ACC112 (cell line): ENCODE measurements around the gene TMEM131L.
A peak's percentile ranks its signal among the peaks of the same experiment; 100 is the strongest.
"Not testable (repeated sequence)": the region's sequence is repeated elsewhere in the genome, so short reads cannot be mapped to it uniquely, and the experiment has no call there.

Source experiments
- H2AFZ ChIP-seq: fragments of 200-600 bp; sonication (generic); one replicate; pipeline ENCODE4 v1.6.0; 2017; ENCODE audit warnings: antibody characterized with exemption, low read length; ENCODE audit not compliant: unreplicated experiment
- H3K27ac ChIP-seq: fragments of 200-600 bp; sonication (generic); 2 replicates; pipeline ENCODE4 v1.5.1; 2014; ENCODE audit warnings: low read depth, mild to moderate bottlenecking, antibody characterized with exemption, low read length, moderate library complexity
- H3K27me3 ChIP-seq: fragments of 200-600 bp; sonication (generic); 2 replicates; pipeline ENCODE4 v1.6.1; 2014; ENCODE audit warnings: mild to moderate bottlenecking, antibody characterized with exemption, low read length, moderate library complexity, mixed read lengths; ENCODE audit not compliant: insufficient read depth
- H3K36me3 ChIP-seq: fragments of 200-600 bp; sonication (generic); 2 replicates; pipeline ENCODE4 v1.6.1; 2016; ENCODE audit warnings: mild to moderate bottlenecking, antibody characterized with exemption, low read length, moderate library complexity, mixed read lengths; ENCODE audit not compliant: insufficient read depth
- H3K4me1 ChIP-seq: fragments of 200-600 bp; sonication (generic); one replicate; pipeline ENCODE4 v1.6.1; 2016; ENCODE audit warnings: low read length, mixed read lengths; ENCODE audit not compliant: insufficient read depth, unreplicated experiment, control insufficient read depth
- H3K4me3 ChIP-seq: fragments of 200-600 bp; sonication (generic); 2 replicates; pipeline ENCODE4 v1.5.1; 2014; ENCODE audit warnings: mild to moderate bottlenecking, low read depth, low read length
- H3K79me2 ChIP-seq: fragments of 200-600 bp; sonication (generic); one replicate; pipeline ENCODE4 v1.6.0; 2016; ENCODE audit warnings: low read length; ENCODE audit not compliant: control insufficient read depth, unreplicated experiment, insufficient read depth

TMEM131L gene

GRCh38 chr4:153465140-153465539 is 1.0 kb upstream of the TMEM131L start:
- H3K4me3 ChIP-seq = peak overlapping the region; percentile 88
- H3K27me3 ChIP-seq = no peaks in the 10 kb centered on the region
- peaks cover 15% of the 10 kb centered on the region for H3K79me2 ChIP-seq
- H3K4me1 ChIP-seq = peaks cover 34% of the 10 kb centered on the region
- H2AFZ ChIP-seq = peak overlapping the region; percentile 80
- H3K36me3 ChIP-seq = no peaks in the 10 kb centered on the region
- no peak overlapping the region for H3K27ac ChIP-seq

- H3K4me1 ChIP-seq = peaks cover 34% of the 10 kb centered on the region
- peak overlapping the region; percentile 80 for H2AFZ ChIP-seq
- peaks cover 19% of the 10 kb centered on the region for H3K79me2 ChIP-seq
- 0 out of 2 replicates have a peak overlapping the region, but pooled peaks have one; percentile 21 for H3K27ac ChIP-seq
- peak overlapping the region; percentile 88 for H3K4me3 ChIP-seq
- H3K36me3 ChIP-seq = no peaks in the 10 kb centered on the region
- H3K27me3 ChIP-seq = no peaks in the 10 kb centered on the region
These were observed 512 bp upstream of the TMEM131L start for GRCh38 chr4:153465615-153466080.

GRCh38 chr4:153466949-153467896 is 1.1 kb downstream of the TMEM131L start:
- H3K4me3 ChIP-seq = peak overlapping the region; percentile 88
- peaks cover 37% of the 10 kb centered on the region for H3K4me1 ChIP-seq
- peak overlapping the region; percentile 82 for H2AFZ ChIP-seq
- no peaks in the 10 kb centered on the region for H3K36me3 ChIP-seq
- no peak overlapping the region for H3K27ac ChIP-seq
- peaks cover 26% of the 10 kb centered on the region for H3K79me2 ChIP-seq
- no peaks in the 10 kb centered on the region for H3K27me3 ChIP-seq

- H3K27ac ChIP-seq = no peak overlapping the region
- no peaks in the 10 kb centered on the region for H3K27me3 ChIP-seq
- H3K4me3 ChIP-seq = peak overlapping the region; percentile 88
- H3K4me1 ChIP-seq = peaks cover 37% of the 10 kb centered on the region
- H2AFZ ChIP-seq = peak overlapping the region; percentile 32
- H3K79me2 ChIP-seq = peaks cover 26% of the 10 kb centered on the region
- no peaks in the 10 kb centered on the region for H3K36me3 ChIP-seq
These were observed 1.7 kb downstream of the TMEM131L start for GRCh38 chr4:153467897-153468262.

GRCh38 chr4:153468587-153468986 is 2.4 kb downstream of the TMEM131L start:
- no peaks in the 10 kb centered on the region for H3K36me3 ChIP-seq
- H3K4me3 ChIP-seq = peak overlapping the region; percentile 88
- no peak overlapping the region for H2AFZ ChIP-seq
- H3K4me1 ChIP-seq = peaks cover 37% of the 10 kb centered on the region
- peaks cover 26% of the 10 kb centered on the region for H3K79me2 ChIP-seq
- H3K27me3 ChIP-seq = no peaks in the 10 kb centered on the region
- H3K27ac ChIP-seq = no peak overlapping the region

GRCh38 chr4:153469031-153469430 is 2.9 kb downstream of the TMEM131L start:
- peaks cover 37% of the 10 kb centered on the region for H3K4me1 ChIP-seq
- peak overlapping the region; percentile 88 for H3K4me3 ChIP-seq

GRCh38 chr4:153471071-153471697 is 5.0 kb downstream of the TMEM131L start:
- H3K36me3 ChIP-seq = not testable (repeated sequence)
- H3K4me1 ChIP-seq = peaks cover 25% of the 10 kb centered on the region

More at GRCh38 chr4:153469031-153469430, 2.9 kb downstream of the TMEM131L start:
- Histone ChIP-seq H3K27ac (0 out of 2 replicates have a peak overlapping the region, but pooled peaks have one; percentile 12), H3K79me2 (peaks cover 26% of the 10 kb centered on the region), H3K36me3 (no peaks in the 10 kb centered on the region), H3K27me3 (no peaks in the 10 kb centered on the region), H2AFZ (peak overlapping the region; percentile 36)

GRCh38 chr4:153471698-153472093 is 5.5 kb downstream of the TMEM131L start:
- Histone ChIP-seq H3K36me3 (0 out of 2 replicates have a peak, but pooled peaks cover 6% of the 10 kb centered on the region), H3K79me2 (peaks cover 26% of the 10 kb centered on the region), H3K4me3 (no peak overlapping the region), H3K27ac (no peak overlapping the region), H3K27me3 (no peaks in the 10 kb centered on the region), H2AFZ (no peak overlapping the region), H3K4me1 (peaks cover 25% of the 10 kb centered on the region)

More at GRCh38 chr4:153471071-153471697, 5.0 kb downstream of the TMEM131L start:
- not testable (repeated sequence) for H3K27ac ChIP-seq, H3K4me3 ChIP-seq, H2AFZ ChIP-seq, H3K27me3 ChIP-seq
- peaks cover 26% of the 10 kb centered on the region for H3K79me2 ChIP-seq

- H3K27me3 ChIP-seq = no peaks in the 10 kb centered on the region
- no peak overlapping the region for H3K27ac ChIP-seq
- H3K4me1 ChIP-seq = peaks cover 25% of the 10 kb centered on the region
- H3K4me3 ChIP-seq = no peak overlapping the region
- peaks cover 26% of the 10 kb centered on the region for H3K79me2 ChIP-seq
- no peak overlapping the region for H2AFZ ChIP-seq
- H3K36me3 ChIP-seq = 0 out of 2 replicates have a peak, but pooled peaks cover 6% of the 10 kb centered on the region
These were observed 6.2 kb downstream of the TMEM131L start for GRCh38 chr4:153472122-153473037.

GRCh38 chr4:153474251-153474650 is 8.1 kb downstream of the TMEM131L start:
- Histone ChIP-seq H3K4me1 (peaks cover 12% of the 10 kb centered on the region), H3K27ac (no peak overlapping the region), H3K27me3 (no peaks in the 10 kb centered on the region), H3K36me3 (0 out of 2 replicates have a peak, but pooled peaks cover 6% of the 10 kb centered on the region), H3K79me2 (peaks cover 20% of the 10 kb centered on the region), H2AFZ (no peak overlapping the region), H3K4me3 (no peak overlapping the region)
